Keratinocyte (primary cell): Measurements from ENCODE around the gene IDH1. TPM values are rescaled to one million over a fixed set of nuclear protein-coding genes. Genes with fewer than 3 reads are reported as not detected.
"Not testable (repeated sequence)": the region's sequence is repeated elsewhere in the genome, so short reads cannot be mapped to it uniquely, and the experiment has no call there.

Experiments
- DNase-seq: peaks from one replicate; pipeline ENCODE4 v3.0.0-alpha.2; 2011; ENCODE audit warnings: low read depth, missing footprints, low spot score
- FAIRE-seq: peaks from 2 replicates; lab custom pipeline; 2011; peaks lifted over from hg19 to GRCh38; lab: Jason Lieb, UNC
- H2AFZ ChIP-seq: 2 replicates; pipeline ENCODE4 v1.6.0; 2012; ENCODE audit warnings: low read length, control low read depth, inconsistent platforms; ENCODE audit not compliant: control insufficient read depth
- H3K27ac ChIP-seq: 2 replicates; pipeline ENCODE4 v1.5.1; 2011; ENCODE audit warnings: low read length; ENCODE audit not compliant: control insufficient read depth, insufficient read depth
- H3K27me3 ChIP-seq: 3 replicates; pipeline ENCODE4 v1.6.0; 2011; ENCODE audit warnings: low read length; ENCODE audit not compliant: control insufficient read depth, insufficient read depth; ENCODE audit errors: extremely low read depth
- H3K36me3 ChIP-seq, 2 experiments: 2 replicates in 1 of 2; 3 replicates in 1 of 2; pipeline ENCODE4 v1.5.1; 2011; ENCODE audit warnings: low read length in 2 of 2, mild to moderate bottlenecking in 1 of 2; ENCODE audit not compliant: control insufficient read depth in 2 of 2, insufficient read depth in 2 of 2; ENCODE audit errors: extremely low read depth in 1 of 2
- H3K4me1 ChIP-seq: 3 replicates; pipeline ENCODE4 v1.5.1; 2011; ENCODE audit warnings: low read length; ENCODE audit not compliant: control insufficient read depth, insufficient read depth; ENCODE audit errors: extremely low read depth
- H3K4me2 ChIP-seq: 3 replicates; pipeline ENCODE4 v1.6.0; 2011; ENCODE audit warnings: low read depth, low read length; ENCODE audit not compliant: control insufficient read depth, insufficient read depth; ENCODE audit errors: extremely low read depth
- H3K4me3 ChIP-seq, 3 experiments: fragments of 200-600 bp in 1 of 3; sonication (generic) in 1 of 3; 2 replicates in 2 of 3; 3 replicates in 1 of 3; pipeline ENCODE4 v1.5.1; 2011 to 2016; ENCODE audit warnings: low read length in 3 of 3, mild to moderate bottlenecking in 3 of 3, control low read depth in 2 of 3, inconsistent platforms in 1 of 3, low read depth in 1 of 3, mixed read lengths in 1 of 3, mixed run types in 1 of 3, moderate library complexity in 1 of 3; ENCODE audit not compliant: control insufficient read depth in 2 of 3, insufficient read depth in 2 of 3; ENCODE audit errors: extremely low read depth in 1 of 3
- H3K79me2 ChIP-seq: 2 replicates; pipeline ENCODE4 v1.6.0; 2012; ENCODE audit warnings: low read length; ENCODE audit not compliant: control insufficient read depth, insufficient read depth
- H3K9ac ChIP-seq: 3 replicates; pipeline ENCODE4 v1.6.0; 2011; ENCODE audit warnings: low read length; ENCODE audit not compliant: control insufficient read depth, insufficient read depth; ENCODE audit errors: extremely low read depth
- H3K9me1 ChIP-seq: 3 replicates; pipeline ENCODE4 v1.6.0; 2011; ENCODE audit warnings: low read length; ENCODE audit not compliant: control insufficient read depth, insufficient read depth; ENCODE audit errors: extremely low read depth
- H3K9me3 ChIP-seq: 2 replicates; pipeline ENCODE4 v1.5.1; 2012; ENCODE audit warnings: low read depth, low read length; ENCODE audit not compliant: control insufficient read depth
- H4K20me1 ChIP-seq: 3 replicates; pipeline ENCODE4 v1.6.0; 2011; ENCODE audit warnings: low read length; ENCODE audit not compliant: control insufficient read depth, insufficient read depth; ENCODE audit errors: extremely low read depth
- CTCF ChIP-seq, 3 experiments: IDR thresholded peaks in 1 of 3; conservative IDR thresholded peaks in 1 of 3; optimal IDR thresholded peaks in 1 of 3; 2 replicates in 2 of 3; 3 replicates in 1 of 3; pipeline versions ENCODE3 to v1.5.1; 2011; ENCODE audit warnings: low read length in 3 of 3, mild to moderate bottlenecking in 3 of 3, moderate library complexity in 2 of 3, control low read depth in 1 of 3, inconsistent platforms in 1 of 3; ENCODE audit not compliant: insufficient read depth in 2 of 3; ENCODE audit errors: extremely low read depth in 1 of 3
- EZH2 ChIP-seq: IDR thresholded peaks from one replicate; pipeline ENCODE4 v1.6.1; 2012; ENCODE audit warnings: inconsistent platforms, mild to moderate bottlenecking, low read length, moderate library complexity
- dilution Hi-C: fragments of 300-500 bp; cut with MboI; formaldehyde crosslinking; loops from one replicate; pipeline ENCODE4 v1.7.0; 2020; ENCODE audit warnings: low sequenced_read_pairs; ENCODE audit not compliant: extremely low pct_ligation_motif_present
- polyA plus RNA-seq, 5 experiments: library from polyadenylated mRNA; depleted of rRNA in 3 of 5; stranded (reverse) in 3 of 5; stranded (forward) in 1 of 5; unstranded in 1 of 5; fragments of >200 nt; gene quantifications; 1 replicate in 1 of 5; 2 replicates in 3 of 5; 3 replicates in 1 of 5; pipeline versions ENCODE4 v1.2.1 to v1.2.3, GENCODE V29; 2011 to 2012; ENCODE audit warnings: missing spikeins in 2 of 5, low read depth in 1 of 5, low replicate concordance in 1 of 5

The IDH1 gene
- polyA plus RNA-seq, 1 donor (not counting 4 experiments of a cell fraction or from before 2014, with no cell fraction given): 160 TPM

DNA sequence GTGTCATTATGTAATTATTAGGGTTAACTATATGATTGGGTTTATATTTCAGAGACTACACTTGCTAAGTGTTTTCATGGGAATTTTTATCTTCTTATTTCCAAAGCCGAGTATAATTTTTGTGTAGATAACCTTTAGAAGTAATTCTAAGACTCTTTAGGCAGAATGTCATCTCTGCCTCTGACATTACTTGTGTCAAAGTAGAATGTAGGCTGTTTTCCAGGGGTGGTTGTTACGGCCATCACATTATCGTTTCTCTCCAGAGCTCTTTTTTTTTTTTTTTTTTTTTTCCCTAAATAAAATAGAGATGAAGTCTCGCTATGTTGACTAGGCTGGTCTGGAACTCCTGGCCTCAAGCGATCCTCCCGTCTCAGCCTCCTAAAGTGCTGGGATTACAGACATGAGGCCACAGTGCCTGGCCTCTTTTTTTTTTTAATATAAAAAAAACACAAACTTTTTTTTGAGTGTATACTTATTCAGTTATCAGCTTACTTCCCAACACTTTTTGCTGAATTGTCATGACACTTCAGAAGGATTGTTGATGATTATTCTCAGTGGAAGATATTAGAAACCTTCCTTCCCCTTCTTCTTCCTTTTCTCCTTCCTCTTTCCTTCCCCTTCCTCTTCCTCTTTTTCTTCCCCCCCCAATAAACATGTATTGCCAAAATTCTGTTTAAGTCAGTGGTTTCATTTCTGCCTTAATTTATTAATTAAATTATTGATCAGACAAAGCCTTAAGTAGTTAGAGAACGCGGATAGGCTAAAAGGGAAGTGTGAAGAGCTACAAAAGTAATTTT, 13.5 kb upstream of the IDH1 start:
- DNase-seq (no peak), FAIRE-seq (no peak)
- Histone ChIP-seq H4K20me1 (no peaks in the 10 kb centered on the region), H3K9me1 (no peaks in the 10 kb centered on the region), H3K36me3 (peaks cover 0 to 3% of the 10 kb centered on the region in 2 experiments), H3K4me2 (peak overlapping the region; percentile 96), H3K27ac (no peak overlapping the region), H3K9ac (no peak overlapping the region), H3K9me3 (no peaks in the 10 kb centered on the region), H3K79me2 (peaks cover 41% of the 10 kb centered on the region), H2AFZ (no peak overlapping the region), H3K4me1 (peaks cover 16% of the 10 kb centered on the region), H3K4me3 (peak overlapping the region in 1 of 3 experiments; percentile 68), H3K27me3 (no peaks in the 10 kb centered on the region)
- dilution Hi-C loops: no loop called here
- no peak for TF ChIP-seq CTCF (optimal IDR thresholded peaks at IDR 0.05 in 1 of 3, IDR thresholded peaks at IDR 0.05 in 1 of 3, conservative IDR thresholded peaks at IDR 0.05 in 1 of 3; ENCODE audit: extremely low read depth in 1 of 3, insufficient read depth in 2 of 3, low read length in 3 of 3)
- TF ChIP-seq EZH2: no peak

GRCh38 chr2:208267526-208267925, 12.7 kb upstream of the IDH1 start:
- H3K9me1 ChIP-seq, H3K27me3 ChIP-seq, H3K9me3 ChIP-seq, H2AFZ ChIP-seq, DNase-seq, FAIRE-seq, H4K20me1 ChIP-seq, dilution Hi-C loops, H3K36me3 ChIP-seq: not testable (repeated sequence)
- peak overlapping the region; percentile 85 for H3K27ac ChIP-seq
- H3K4me1 ChIP-seq: peaks cover 16% of the 10 kb centered on the region
- peak overlapping the region; percentile 68 to 97 (median 93) for H3K4me3 ChIP-seq
- H3K4me2 ChIP-seq: peak overlapping the region; percentile 96
- peak overlapping the region; percentile 93 for H3K9ac ChIP-seq
- H3K79me2 ChIP-seq: peaks cover 41% of the 10 kb centered on the region
